ENCODE results near the gene LGALS1. TPM values are rescaled to one million over a fixed set of nuclear protein-coding genes. Genes with fewer than 3 reads are reported as not detected.

Gene LGALS1
- total RNA-seq, 3 donors from 2014 or later = 23.5 to 39.5 (median 24.9) TPM

- H3K4me1 Mint-ChIP-seq (ENCODE audit: low read depth) = peaks cover 25% of the 10 kb centered on the region
- no peak overlapping the region for H3K4me3 Mint-ChIP-seq
- ATAC-seq = no peak
- H3K9me3 Mint-ChIP-seq = no peaks in the 10 kb centered on the region
- DNase-seq = no peak
- H3K27me3 Mint-ChIP-seq (ENCODE audit: low read depth) = no peaks in the 10 kb centered on the region
- peaks cover 4% of the 10 kb centered on the region for H3K36me3 Mint-ChIP-seq (ENCODE audit: insufficient read depth)
These were observed 11.8 kb upstream of the LGALS1 start for GRCh38 chr22:37663521-37664140.

DNA sequence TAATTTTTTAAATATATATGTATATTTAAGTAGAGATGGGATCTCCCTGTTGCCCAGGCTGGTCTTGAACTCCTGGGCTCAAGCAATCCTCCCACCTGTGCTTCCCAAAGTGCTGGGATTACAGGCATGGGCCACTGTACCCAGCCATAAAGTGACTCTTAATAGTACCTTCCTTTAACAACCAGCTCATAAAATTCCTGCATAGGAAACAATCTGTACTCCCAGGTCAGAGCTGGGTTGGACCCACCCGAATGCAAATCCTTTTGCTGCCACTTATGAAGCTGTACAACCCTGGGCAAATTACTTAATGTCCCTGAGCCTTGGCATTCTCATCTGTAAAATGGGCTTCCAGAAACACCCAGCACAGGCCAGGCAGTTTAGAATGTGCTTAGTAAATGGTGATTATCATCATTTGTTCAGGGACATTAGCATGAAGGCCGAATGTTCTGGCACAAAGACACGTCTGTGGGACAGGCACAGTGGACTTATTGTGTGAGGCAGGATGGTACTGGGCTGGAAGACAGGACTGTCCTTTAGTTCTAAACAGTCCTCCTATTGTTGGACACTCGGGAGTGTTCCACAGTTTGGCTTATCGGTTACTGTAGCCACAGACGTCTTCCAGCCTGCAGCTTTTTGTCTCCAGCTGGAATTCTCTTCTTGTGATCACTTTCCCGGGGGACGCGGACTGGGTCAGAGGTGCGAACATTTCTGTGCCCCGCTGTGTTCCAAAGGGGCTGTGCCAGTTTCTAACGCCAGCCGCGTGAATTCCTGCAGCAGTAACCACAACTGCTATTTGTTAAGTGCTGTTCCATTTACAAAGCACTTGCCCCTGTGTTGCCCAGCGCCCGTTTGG is 11.0 kb upstream of the LGALS1 start:
- Mint-ChIP-seq H3K36me3 (ENCODE audit: insufficient read depth) (peaks cover 4% of the 10 kb centered on the region), H3K9me3 (no peaks in the 10 kb centered on the region), H3K27me3 (ENCODE audit: low read depth) (no peaks in the 10 kb centered on the region), H3K4me3 (no peak overlapping the region), H3K4me1 (ENCODE audit: low read depth) (peaks cover 24% of the 10 kb centered on the region)
- DNase-seq = no peak
- ATAC-seq = no peak

GRCh38 chr22:37665487-37665886 is 9.9 kb upstream of the LGALS1 start:
- H3K4me3 Mint-ChIP-seq = no peak overlapping the region
- no peaks in the 10 kb centered on the region for H3K27me3 Mint-ChIP-seq (ENCODE audit: low read depth)
- no peaks in the 10 kb centered on the region for H3K9me3 Mint-ChIP-seq
- ATAC-seq (no peak), DNase-seq (no peak)
- peaks cover 17% of the 10 kb centered on the region for H3K4me1 Mint-ChIP-seq (ENCODE audit: low read depth)
- H3K36me3 Mint-ChIP-seq (ENCODE audit: insufficient read depth) = peaks cover 4% of the 10 kb centered on the region

- Mint-ChIP-seq H3K27me3 (ENCODE audit: low read depth) (no peaks in the 10 kb centered on the region), H3K4me3 (no peak overlapping the region), H3K4me1 (ENCODE audit: low read depth) (peaks cover 36% of the 10 kb centered on the region), H3K9me3 (no peaks in the 10 kb centered on the region), H3K36me3 (ENCODE audit: insufficient read depth) (peaks cover 4% of the 10 kb centered on the region)
- no peak for DNase-seq
- ATAC-seq = peak; percentile 36 to 52
These were observed 5.8 kb upstream of the LGALS1 start for GRCh38 chr22:37669586-37669985.

GRCh38 chr22:37672206-37672919 is 3.1 kb upstream of the LGALS1 start:
- DNase-seq (no peak), ATAC-seq (no peak)
- peak overlapping the region; percentile 13 for H3K4me3 Mint-ChIP-seq
- no peaks in the 10 kb centered on the region for H3K27me3 Mint-ChIP-seq (ENCODE audit: low read depth)
- H3K9me3 Mint-ChIP-seq = no peaks in the 10 kb centered on the region
- no peaks in the 10 kb centered on the region for H3K36me3 Mint-ChIP-seq (ENCODE audit: insufficient read depth)
- H3K4me1 Mint-ChIP-seq (ENCODE audit: low read depth) = peaks cover 55% of the 10 kb centered on the region

GRCh38 chr22:37672920-37673455 is 2.4 kb upstream of the LGALS1 start:
- peaks cover 60% of the 10 kb centered on the region for H3K4me1 Mint-ChIP-seq (ENCODE audit: low read depth)
- no peaks in the 10 kb centered on the region for H3K36me3 Mint-ChIP-seq (ENCODE audit: insufficient read depth)
- no peaks in the 10 kb centered on the region for H3K27me3 Mint-ChIP-seq (ENCODE audit: low read depth)
- no peak for DNase-seq
- H3K9me3 Mint-ChIP-seq = no peaks in the 10 kb centered on the region
- no peak overlapping the region for H3K4me3 Mint-ChIP-seq
- ATAC-seq = no peak

DNA sequence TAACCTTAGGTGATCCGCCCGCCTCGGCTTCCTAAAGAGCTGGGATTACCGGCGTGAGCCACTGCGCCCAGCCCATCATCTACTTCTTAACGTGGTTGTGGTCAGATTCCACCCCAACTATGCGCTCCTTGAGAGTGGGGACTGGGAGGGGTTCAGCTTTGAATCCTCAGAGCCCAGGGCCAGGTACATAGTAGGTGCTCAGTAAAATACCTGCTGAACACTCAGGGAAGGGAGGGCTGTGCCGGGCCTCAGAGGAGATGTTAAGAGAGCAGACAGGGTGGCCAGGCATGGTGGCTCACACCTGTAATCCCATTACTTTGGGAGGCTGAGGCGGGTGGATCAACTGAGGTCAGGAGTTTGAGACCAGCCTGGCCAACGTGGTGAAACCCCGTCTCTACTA is 1.2 kb upstream of the LGALS1 start:
- no peaks in the 10 kb centered on the region for H3K9me3 Mint-ChIP-seq
- DNase-seq = no peak
- H3K4me3 Mint-ChIP-seq = peak overlapping the region; percentile 64
- no peaks in the 10 kb centered on the region for H3K36me3 Mint-ChIP-seq (ENCODE audit: insufficient read depth)
- no peaks in the 10 kb centered on the region for H3K27me3 Mint-ChIP-seq (ENCODE audit: low read depth)
- peaks cover 62% of the 10 kb centered on the region for H3K4me1 Mint-ChIP-seq (ENCODE audit: low read depth)
- no peak for ATAC-seq

- peak overlapping the region; percentile 86 for H3K4me3 Mint-ChIP-seq
- no peak for DNase-seq
- H3K36me3 Mint-ChIP-seq (ENCODE audit: insufficient read depth) = no peaks in the 10 kb centered on the region
- H3K9me3 Mint-ChIP-seq = no peaks in the 10 kb centered on the region
- peaks cover 58% of the 10 kb centered on the region for H3K4me1 Mint-ChIP-seq (ENCODE audit: low read depth)
- ATAC-seq = no peak
- no peaks in the 10 kb centered on the region for H3K27me3 Mint-ChIP-seq (ENCODE audit: low read depth)
These were observed 697 bp downstream of the LGALS1 start for GRCh38 chr22:37675930-37676735.

DNA sequence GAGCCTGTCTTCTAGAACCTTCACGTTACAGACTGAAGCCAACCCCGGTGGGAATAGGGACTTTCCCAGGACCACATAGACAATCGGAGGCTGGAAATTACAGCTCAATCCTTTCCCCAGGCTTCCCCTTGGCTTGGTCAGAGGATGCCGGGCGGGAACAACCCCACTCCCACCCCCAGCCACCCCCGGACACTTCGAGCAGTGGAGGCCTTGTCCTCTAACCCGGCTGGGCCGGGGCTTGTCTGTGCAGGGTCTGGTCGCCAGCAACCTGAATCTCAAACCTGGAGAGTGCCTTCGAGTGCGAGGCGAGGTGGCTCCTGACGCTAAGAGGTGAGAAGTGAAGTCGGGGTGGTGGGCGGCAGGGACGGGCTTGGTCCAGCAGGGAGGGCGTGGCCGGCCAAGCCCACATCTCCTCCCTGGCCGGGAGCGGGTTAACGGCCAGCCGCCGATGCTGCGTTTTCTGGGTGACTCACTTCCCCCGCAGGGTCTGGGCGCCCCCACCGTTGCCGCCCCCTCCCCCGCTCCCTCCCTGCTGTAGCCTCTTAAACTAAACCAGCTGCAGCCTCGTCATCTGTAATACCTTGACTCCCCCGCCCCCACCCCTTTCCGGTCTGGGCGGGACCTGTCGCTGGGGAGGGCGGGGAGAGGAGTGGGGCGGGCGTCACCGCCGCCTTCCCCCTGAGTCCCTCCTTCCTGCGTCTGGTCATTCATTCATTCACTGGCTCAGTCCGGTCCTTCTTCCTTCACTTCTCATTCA is 1.5 kb downstream of the LGALS1 start:
- Mint-ChIP-seq H3K36me3 (ENCODE audit: insufficient read depth) (no peaks in the 10 kb centered on the region), H3K27me3 (ENCODE audit: low read depth) (no peaks in the 10 kb centered on the region), H3K4me1 (ENCODE audit: low read depth) (peaks cover 59% of the 10 kb centered on the region), H3K9me3 (no peaks in the 10 kb centered on the region), H3K4me3 (peak overlapping the region; percentile 86)
- DNase-seq = peak; percentile 93
- peak; percentile 89 to 90 for ATAC-seq

GRCh38 chr22:37677493-37677974 is 2.1 kb downstream of the LGALS1 start:
- Mint-ChIP-seq H3K36me3 (ENCODE audit: insufficient read depth) (no peaks in the 10 kb centered on the region), H3K27me3 (ENCODE audit: low read depth) (no peaks in the 10 kb centered on the region), H3K9me3 (no peaks in the 10 kb centered on the region), H3K4me3 (peak overlapping the region; percentile 86), H3K4me1 (ENCODE audit: low read depth) (peaks cover 52% of the 10 kb centered on the region)
- peak; percentile 32 to 38 for ATAC-seq
- no peak for DNase-seq

- no peak for DNase-seq
- Mint-ChIP-seq H3K4me3 (peak overlapping the region; percentile 55), H3K27me3 (ENCODE audit: low read depth) (no peaks in the 10 kb centered on the region), H3K9me3 (no peaks in the 10 kb centered on the region), H3K36me3 (ENCODE audit: insufficient read depth) (no peaks in the 10 kb centered on the region), H3K4me1 (ENCODE audit: low read depth) (peaks cover 45% of the 10 kb centered on the region)
- ATAC-seq = no peak
These were observed 2.9 kb downstream of the LGALS1 start for GRCh38 chr22:37678372-37678771.

DNA sequence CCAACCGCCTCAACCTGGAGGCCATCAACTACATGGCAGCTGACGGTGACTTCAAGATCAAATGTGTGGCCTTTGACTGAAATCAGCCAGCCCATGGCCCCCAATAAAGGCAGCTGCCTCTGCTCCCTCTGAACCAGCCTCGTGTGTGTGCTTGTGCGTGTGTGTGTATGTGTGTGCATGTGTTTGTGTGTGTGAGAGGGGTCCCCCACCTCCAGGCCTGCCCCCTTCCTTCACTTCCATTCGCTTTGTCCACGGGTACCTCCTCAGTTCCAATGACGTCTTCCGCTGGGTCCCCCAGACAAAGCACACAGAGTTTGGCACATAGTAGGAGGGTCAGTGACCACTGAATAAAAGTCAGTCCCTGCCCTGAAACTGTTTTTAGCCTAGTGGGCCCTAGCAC is 4.2 kb downstream of the LGALS1 start:
- ATAC-seq = no peak
- Mint-ChIP-seq H3K27me3 (ENCODE audit: low read depth) (no peaks in the 10 kb centered on the region), H3K4me1 (ENCODE audit: low read depth) (peaks cover 36% of the 10 kb centered on the region), H3K9me3 (no peaks in the 10 kb centered on the region), H3K4me3 (peak overlapping the region; percentile 32), H3K36me3 (ENCODE audit: insufficient read depth) (no peaks in the 10 kb centered on the region)
- no peak for DNase-seq

DNA sequence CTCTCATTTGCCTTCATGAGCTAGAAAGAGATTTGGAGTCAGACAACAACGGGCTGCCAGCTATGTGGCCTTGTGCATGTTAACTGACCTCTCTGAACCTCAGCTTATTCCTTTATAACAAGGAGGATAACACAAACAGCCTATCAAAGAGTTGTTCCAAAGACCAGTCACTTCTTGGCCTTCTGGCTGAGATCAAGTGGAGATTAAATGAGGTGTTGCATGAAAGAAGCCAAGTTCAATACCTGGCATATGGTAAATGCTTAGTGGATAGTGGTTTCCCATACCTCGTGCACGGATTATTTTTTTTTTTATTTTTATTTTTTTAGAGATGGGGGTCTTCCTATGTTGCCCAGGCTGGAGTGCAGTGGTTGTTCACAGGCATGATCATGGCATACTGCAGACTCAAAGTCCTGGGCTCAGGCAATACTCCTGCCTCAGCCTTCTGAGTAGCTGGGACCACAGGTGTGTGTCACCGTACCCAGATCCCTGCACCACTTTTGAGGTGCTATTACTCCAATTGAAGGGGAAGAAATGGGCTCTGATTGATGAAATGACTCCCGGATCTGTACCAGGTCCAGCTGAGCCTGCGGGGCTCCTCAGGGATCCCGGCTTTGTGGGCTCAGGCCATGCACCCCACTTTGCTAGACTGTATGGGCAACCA is 4.9 kb downstream of the LGALS1 start:
- DNase-seq (no peak), ATAC-seq (no peak)
- H3K9me3 Mint-ChIP-seq = no peaks in the 10 kb centered on the region
- H3K4me3 Mint-ChIP-seq = no peak overlapping the region
- peaks cover 32% of the 10 kb centered on the region for H3K4me1 Mint-ChIP-seq (ENCODE audit: low read depth)
- H3K27me3 Mint-ChIP-seq (ENCODE audit: low read depth) = no peaks in the 10 kb centered on the region
- no peaks in the 10 kb centered on the region for H3K36me3 Mint-ChIP-seq (ENCODE audit: insufficient read depth)

Measured in activated T-cell treated with anti-CD3 and anti-CD28 coated beads, Interleukin-2, amount 50 U/mL, for 4 hours (primary cell).